ENCODE data around the gene CIAO2B.
"Not testable (repeated sequence)": the region's sequence is repeated elsewhere in the genome, so short reads cannot be mapped to it uniquely, and the experiment has no call there.

CIAO2B gene

GRCh38 chr16:66902648-66903543 is 31.3 kb downstream of the CIAO2B start:
- DNase-seq = no peak

GRCh38 chr16:66901626-66902025 is 32.6 kb downstream of the CIAO2B start:
- DNase-seq = no peak

GRCh38 chr16:66900721-66901441 is 33.3 kb downstream of the CIAO2B start:
- DNase-seq = no peak

- DNase-seq = peak in 2 of 3 experiments; percentile 34 to 77
These were observed 34.1 kb downstream of the CIAO2B start for GRCh38 chr16:66899945-66900710.

GRCh38 chr16:66899310-66899944 is 34.8 kb downstream of the CIAO2B start:
- DNase-seq = no peak

- DNase-seq = no peak
These were observed 35.3 kb downstream of the CIAO2B start for GRCh38 chr16:66898933-66899309.

GRCh38 chr16:66898207-66898606 is 36.0 kb downstream of the CIAO2B start:
- DNase-seq = no peak

- DNase-seq = not testable (repeated sequence)
These were observed 37.5 kb downstream of the CIAO2B start for GRCh38 chr16:66896682-66897081.

- no peak for DNase-seq
These were observed 38.2 kb downstream of the CIAO2B start for GRCh38 chr16:66895999-66896398.

- DNase-seq = no peak
These were observed 38.6 kb downstream of the CIAO2B start for GRCh38 chr16:66895689-66895979.

GRCh38 chr16:66894948-66895688 is 39.1 kb downstream of the CIAO2B start:
- DNase-seq = peak; percentile 24 to 73 (median 43)

GRCh38 chr16:66894055-66894454 is 40.1 kb downstream of the CIAO2B start:
- DNase-seq = no peak

- DNase-seq = no peak
These were observed 42.4 kb downstream of the CIAO2B start for GRCh38 chr16:66891797-66892196.

- DNase-seq = no peak
These were observed 42.8 kb downstream of the CIAO2B start for GRCh38 chr16:66891360-66891759.

GRCh38 chr16:66890799-66891198 is 43.4 kb downstream of the CIAO2B start:
- DNase-seq = no peak

- DNase-seq = no peak
These were observed 44.6 kb downstream of the CIAO2B start for GRCh38 chr16:66889622-66890021.

GRCh38 chr16:66888647-66889615 is 45.3 kb downstream of the CIAO2B start:
- DNase-seq = no peak

GRCh38 chr16:66886914-66887313 is 47.3 kb downstream of the CIAO2B start:
- no peak for DNase-seq

GRCh38 chr16:66886321-66886720 is 47.9 kb downstream of the CIAO2B start:
- DNase-seq = no peak

- DNase-seq = no peak
These were observed 48.7 kb downstream of the CIAO2B start for GRCh38 chr16:66885491-66885890.

GRCh38 chr16:66882702-66883101 is 51.5 kb downstream of the CIAO2B start:
- no peak for DNase-seq
